NCI-H345 (cell line): ENCODE results near the gene CAPRIN1.
"Not testable (repeated sequence)": the region's sequence is repeated elsewhere in the genome, so short reads cannot be mapped to it uniquely, and the experiment has no call there.

Source experiments
- DNase-seq: peaks from one replicate; lab custom pipeline; 2025; lab: John Stamatoyannopoulos, UW

CAPRIN1 gene

DNA sequence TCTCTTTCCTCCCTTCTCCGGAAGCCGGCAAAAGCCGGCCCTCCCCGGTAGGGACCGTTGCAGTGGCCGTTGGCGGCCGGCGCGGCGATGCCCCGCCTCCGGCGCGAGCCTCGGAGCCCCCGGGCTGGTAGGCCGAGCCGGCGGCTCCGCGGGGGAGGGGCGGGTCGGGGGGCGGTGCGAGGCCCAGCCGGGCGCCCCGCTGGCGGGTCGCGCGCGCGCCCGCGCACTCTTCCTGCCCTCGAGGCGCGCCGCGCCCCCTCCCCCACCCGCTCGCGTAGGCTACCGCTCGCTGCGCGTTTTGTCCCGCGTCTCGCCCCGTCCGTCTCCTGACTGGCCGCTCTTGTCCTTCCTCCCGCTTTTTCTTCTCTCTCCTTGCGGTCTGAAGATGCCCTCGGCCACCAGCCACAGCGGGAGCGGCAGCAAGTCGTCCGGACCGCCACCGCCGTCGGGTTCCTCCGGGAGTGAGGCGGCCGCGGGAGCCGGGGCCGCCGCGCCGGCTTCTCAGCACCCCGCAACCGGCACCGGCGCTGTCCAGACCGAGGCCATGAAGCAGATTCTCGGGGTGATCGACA, 591 bp downstream of the CAPRIN1 start:
- DNase-seq, result peak; percentile 93

DNA sequence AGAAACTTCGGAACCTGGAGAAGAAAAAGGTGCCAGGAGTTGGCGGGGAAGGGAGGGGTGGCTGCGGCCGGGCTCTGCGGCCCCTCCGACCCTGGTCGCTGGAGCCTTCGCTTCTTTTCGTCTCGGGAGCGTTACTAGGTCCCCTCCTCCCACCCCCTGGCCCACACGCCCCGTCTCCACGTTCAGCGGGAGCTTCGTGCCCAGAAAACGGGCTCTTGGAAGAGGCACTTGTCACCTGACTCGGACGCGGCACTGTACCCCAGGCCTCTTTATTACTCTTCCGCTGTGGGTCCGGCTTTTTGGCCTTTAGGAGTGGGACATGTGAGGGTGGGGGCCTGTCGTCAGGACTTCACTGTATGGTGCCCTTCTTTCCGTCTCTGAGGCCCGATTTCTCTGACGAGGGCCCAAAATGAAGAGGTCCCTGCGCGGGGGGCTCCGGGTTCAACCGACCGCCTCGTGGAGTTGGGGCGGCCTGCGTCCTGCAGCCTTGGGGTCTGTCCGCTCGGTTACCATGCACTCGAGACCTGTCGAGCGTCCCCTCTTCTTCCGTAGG, 1.2 kb downstream of the CAPRIN1 start:
- DNase-seq, result peak; percentile 40

GRCh38 chr11:34053161-34053686, 1.7 kb downstream of the CAPRIN1 start:
- peak; percentile 80 for DNase-seq

GRCh38 chr11:34054351-34054750, 2.8 kb downstream of the CAPRIN1 start:
- DNase-seq, result not testable (repeated sequence)

- DNase-seq, result no peak
These were observed 3.9 kb downstream of the CAPRIN1 start for GRCh38 chr11:34055218-34056000.

GRCh38 chr11:34056672-34057071, 5.1 kb downstream of the CAPRIN1 start:
- no peak for DNase-seq

DNA sequence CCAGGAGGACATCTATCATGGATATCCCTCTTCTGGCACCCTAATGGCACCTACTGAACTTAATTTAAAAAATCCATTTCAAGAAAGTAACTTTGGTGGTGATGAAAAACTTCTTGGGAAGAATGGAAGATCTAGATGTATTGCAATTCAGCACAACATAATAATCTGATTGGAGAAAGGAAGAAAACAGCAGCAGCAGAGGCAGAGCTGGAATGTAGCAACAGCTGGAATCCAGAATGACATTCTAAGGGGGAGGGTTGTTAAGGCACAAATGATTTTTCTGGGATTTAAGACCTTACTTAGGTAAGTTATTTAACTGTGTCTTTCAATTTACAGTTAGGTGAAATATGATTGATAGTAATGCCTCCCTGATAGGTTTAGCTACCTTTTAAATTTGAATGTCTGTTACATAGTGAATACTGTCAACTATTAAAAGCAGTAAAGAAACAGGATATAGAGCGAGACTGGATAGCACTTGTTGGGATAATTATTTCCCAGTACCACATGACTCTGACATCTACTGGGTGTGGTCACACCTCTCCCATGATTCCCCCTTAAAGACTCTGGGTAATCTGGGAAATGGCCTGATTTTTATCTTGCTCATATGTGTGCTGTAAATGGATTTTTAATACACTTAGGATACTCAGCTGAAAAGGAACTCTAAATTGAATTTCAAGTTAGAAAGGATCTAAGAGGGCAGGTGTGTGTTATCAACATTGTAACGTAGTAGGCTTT, 11.7 kb downstream of the CAPRIN1 start:
- DNase-seq, result no peak

GRCh38 chr11:34064291-34064690, 12.8 kb downstream of the CAPRIN1 start:
- no peak for DNase-seq

- DNase-seq, result no peak
These were observed 14.1 kb downstream of the CAPRIN1 start for GRCh38 chr11:34065505-34066203.

DNA sequence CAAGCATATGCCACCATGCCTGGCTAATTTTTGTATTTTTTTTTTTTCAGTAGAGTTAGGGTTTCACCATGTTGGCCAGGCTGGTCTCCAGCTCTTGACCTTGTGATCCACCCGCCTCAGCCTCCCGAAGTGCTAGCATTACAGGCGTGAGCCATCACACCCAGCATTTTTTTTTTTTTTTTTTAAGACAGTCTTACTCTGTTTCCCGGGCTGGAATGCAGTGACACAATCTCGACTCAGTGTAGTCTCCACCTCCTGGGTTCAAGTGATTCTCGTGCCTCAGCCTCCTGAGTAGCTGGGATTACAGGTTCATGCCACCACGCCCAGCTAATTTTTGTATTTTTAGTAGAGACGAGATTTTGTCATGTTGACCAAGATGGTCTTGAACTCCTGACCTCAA, 15.2 kb downstream of the CAPRIN1 start:
- DNase-seq, result not testable (repeated sequence)

- no peak for DNase-seq
These were observed 16.0 kb downstream of the CAPRIN1 start for GRCh38 chr11:34067383-34068065.

GRCh38 chr11:34068111-34068510, 16.6 kb downstream of the CAPRIN1 start:
- no peak for DNase-seq

DNA sequence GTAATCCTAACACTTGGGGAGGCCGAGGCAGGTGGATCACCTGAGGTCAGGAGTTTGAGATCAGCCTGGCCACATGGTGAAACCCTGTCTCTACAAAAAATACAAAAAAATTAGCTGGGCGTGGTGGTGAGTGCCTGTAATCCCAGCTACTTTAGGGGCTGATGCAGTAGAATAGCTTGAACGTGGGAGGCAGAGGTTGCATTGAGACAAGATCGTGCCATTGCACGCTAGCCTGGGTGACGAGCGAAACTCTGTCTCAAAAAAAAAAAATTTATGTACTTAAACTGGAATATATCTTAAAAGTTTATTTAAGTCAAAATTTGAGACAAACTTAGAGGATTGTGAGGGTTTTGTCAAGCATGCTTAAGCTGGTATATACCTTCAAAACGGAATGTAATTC, 19.8 kb downstream of the CAPRIN1 start:
- DNase-seq, result not testable (repeated sequence)

GRCh38 chr11:34072041-34072440, 20.5 kb downstream of the CAPRIN1 start:
- no peak for DNase-seq

DNA sequence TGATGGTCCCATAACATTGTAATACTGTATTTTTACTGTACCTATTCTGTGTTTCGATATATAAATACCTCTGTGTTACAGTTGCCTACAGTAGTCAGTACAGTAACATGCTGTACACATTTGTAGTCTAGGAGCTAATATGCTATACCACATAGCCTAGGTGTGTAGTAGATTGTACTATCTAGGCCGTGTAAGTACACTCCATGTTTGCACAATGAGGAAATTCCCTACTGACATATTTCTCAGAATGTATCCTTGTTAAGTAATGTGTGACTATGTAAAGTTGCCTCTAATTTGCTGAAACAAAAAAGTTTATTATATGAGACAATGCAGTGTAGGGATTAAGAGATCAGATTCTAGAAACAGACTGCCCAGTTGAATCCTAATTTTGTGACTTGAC, 21.3 kb downstream of the CAPRIN1 start:
- no peak for DNase-seq

- no peak for DNase-seq
These were observed 22.9 kb downstream of the CAPRIN1 start for GRCh38 chr11:34074391-34074790.

DNA sequence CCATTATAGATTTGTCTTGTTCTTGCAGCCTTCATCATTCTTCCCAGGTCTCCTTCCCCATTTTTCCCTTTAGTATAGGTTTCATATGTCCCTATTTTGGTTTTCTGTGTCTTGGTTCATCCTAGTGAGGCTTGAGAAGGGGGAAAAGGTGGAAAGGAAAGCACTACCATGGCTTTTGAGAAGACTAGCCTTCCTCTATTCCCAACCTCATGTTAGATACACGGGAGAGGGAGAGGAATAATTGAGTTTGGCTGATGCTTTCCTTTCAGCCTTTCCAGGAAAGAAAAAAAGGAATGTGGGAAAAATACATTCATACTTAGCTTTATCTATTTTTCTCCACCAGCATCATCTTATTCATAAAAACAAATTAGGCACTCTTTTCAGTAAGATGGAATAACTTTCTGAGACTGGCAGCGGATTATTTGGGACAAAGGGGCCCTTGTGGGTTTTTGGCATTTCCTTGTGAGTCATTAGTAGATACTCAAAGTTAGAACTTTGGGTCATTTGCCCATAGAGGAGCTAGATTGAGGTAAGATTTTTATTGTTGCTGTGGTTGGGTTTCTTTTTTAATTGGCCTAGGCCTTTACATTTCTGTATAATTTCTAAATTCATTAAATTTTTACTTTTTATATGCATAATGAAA, 23.8 kb downstream of the CAPRIN1 start:
- DNase-seq, result no peak

DNA sequence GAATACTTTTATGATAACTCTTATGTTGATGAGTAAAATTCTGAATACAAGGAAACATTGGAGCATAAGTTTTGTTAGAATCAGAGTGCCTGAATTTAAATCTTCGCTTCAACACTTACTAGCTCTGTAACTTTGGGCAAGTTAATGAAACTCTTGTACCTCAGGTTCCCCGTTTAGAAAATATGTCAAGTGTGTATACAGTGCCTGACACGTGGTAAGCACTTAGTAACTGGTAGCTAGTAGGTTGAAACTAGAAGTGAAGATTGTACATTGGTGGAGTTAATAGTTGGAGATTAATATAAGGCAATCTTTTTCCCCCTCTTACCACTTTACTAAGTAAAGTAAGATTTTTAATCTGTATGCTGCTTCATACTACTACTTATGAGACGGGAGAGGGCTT, 29.1 kb downstream of the CAPRIN1 start:
- DNase-seq, result no peak

DNA sequence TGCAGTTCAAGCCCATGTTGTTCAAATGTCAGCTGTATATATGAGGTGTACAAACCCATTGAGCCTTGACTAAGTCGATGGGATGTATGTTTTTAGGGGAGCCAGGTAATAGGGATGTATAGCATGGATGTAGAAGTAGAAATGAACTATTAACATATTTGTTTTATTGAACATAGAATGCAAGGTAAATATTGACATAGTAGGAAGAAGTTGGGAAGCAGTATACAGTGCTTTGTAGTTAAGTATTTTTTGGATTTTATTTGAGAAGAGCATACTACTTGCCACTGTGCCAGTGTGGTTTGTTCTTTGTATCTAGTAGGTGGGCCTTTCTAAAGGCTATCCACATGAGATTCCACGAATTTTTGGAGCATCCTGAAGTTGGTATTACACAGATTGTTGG, 33.1 kb downstream of the CAPRIN1 start:
- DNase-seq, result no peak

DNA sequence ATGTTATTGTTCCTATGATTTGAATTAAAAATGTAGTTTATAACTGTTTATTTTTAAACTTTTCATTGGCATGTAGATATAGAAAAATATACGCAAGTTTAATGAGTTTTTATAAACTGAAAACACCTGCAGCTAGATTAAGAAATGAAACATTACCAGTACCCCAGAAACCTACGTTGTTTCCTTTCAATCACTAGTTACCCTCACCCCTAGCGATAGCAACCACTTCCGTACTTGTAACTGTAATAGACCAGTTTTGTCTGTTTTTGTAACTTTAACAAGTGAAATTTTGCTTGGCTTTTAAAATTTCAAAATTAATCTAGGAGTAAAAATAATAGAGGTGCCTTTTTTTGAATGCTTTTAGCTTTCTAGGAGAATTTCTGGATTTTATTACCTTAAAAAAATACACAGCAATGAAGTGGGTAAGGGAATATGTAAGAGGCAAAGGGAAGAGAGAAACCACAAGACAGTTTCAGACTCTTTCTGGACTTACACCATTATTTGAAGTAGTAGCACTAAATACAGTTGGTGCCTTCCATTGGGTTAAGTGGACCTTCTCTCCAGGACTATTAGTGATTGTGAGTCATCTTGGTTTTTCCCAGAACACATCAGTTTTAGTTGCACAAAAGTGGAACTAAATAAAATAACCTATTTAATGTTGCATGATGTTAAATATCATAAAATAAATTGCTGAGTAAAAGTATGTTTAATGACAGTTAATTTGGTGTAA, 35.2 kb downstream of the CAPRIN1 start:
- no peak for DNase-seq
